Measurements from ENCODE around the gene ADARB2. TPM values are rescaled to one million over a fixed set of nuclear protein-coding genes. Genes with fewer than 3 reads are reported as not detected.

Gene ADARB2
- total RNA-seq, 1 donor from 2014 or later = 0.80 TPM

DNA sequence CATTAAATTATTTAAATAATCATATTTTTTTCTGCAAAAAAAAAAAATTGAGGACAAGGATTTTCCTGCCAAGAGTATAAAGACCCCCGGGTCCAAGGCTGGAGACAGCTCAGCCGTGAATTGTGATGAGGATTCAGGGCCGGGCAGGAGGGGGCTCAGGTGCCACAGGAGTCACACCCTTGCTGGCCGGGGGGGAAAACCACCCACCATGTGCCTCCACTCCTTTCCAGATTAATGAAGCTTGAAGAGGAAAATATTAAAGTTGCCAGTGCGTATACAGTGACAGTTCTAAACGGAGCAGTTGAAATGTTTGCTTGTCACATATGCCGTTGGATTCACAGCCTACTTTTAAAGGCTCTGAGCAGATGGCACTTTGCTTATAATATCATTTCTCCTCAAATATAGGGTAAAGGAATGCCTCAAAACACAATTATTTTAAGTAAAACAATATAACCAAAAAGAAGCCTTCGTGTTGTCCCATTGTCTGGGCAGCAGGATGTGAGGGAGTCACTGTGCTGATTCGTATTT lies 49.6 kb downstream of the ADARB2 start:
- Histone ChIP-seq H3K27ac (no peak overlapping the region), H3K4me1 (no peaks in the 10 kb centered on the region), H3K4me3 (no peak overlapping the region), H3K27me3 (ENCODE audit: low read depth) (no peaks in the 10 kb centered on the region), H3K9me3 (no peaks in the 10 kb centered on the region), H3K36me3 (no peaks in the 10 kb centered on the region)
- intact Hi-C loops (cut with DNase I) = no loop called here
- TF ChIP-seq, protein P1, sequence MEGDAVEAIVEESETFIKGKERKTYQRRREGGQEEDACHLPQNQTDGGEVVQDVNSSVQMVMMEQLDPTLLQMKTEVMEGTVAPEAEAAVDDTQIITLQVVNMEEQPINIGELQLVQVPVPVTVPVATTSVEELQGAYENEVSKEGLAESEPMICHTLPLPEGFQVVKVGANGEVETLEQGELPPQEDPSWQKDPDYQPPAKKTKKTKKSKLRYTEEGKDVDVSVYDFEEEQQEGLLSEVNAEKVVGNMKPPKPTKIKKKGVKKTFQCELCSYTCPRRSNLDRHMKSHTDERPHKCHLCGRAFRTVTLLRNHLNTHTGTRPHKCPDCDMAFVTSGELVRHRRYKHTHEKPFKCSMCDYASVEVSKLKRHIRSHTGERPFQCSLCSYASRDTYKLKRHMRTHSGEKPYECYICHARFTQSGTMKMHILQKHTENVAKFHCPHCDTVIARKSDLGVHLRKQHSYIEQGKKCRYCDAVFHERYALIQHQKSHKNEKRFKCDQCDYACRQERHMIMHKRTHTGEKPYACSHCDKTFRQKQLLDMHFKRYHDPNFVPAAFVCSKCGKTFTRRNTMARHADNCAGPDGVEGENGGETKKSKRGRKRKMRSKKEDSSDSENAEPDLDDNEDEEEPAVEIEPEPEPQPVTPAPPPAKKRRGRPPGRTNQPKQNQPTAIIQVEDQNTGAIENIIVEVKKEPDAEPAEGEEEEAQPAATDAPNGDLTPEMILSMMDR (IDR thresholded peaks at IDR 0.05) = no peak
- ATAC-seq (no peak), DNase-seq (no peak)

DNA sequence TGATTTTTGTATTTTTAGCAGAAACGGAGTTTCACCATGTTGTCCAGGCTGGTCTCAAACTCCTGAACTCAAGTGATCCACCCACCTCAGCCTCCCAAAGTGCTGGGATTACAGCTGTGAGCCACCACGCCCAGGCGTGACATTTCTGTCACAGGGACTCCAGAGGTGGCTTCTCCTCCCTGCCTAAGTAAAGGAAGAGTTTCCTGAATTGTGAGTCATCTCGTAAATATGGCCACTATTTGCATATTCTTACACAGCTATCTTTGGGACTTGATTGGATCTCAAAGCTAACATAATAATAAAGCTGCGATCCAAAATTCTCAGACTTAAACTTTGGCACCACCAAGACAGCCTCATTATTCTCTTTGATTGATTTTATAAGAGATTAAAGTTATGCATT lies 50.1 kb downstream of the ADARB2 start:
- DNase-seq (no peak), ATAC-seq (no peak)

DNA sequence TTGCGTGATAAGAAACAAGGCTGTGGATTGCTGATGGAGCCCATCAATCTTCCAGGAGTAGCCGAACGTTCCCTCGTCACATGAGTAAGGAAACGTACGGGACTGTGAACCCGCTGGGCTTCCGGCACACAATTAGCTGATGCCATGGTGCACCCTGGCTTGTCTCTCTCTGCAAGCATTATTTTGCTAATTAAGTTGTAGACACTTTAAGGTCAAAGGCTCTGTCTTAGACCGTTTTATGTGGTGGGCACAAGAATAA lies 50.9 kb downstream of the ADARB2 start:
- intact Hi-C loops (cut with DNase I) = no loop called here
- Histone ChIP-seq H3K36me3 (no peaks in the 10 kb centered on the region), H3K27me3 (ENCODE audit: low read depth) (no peaks in the 10 kb centered on the region), H3K4me1 (no peaks in the 10 kb centered on the region), H3K9me3 (no peaks in the 10 kb centered on the region), H3K4me3 (no peak overlapping the region), H3K27ac (no peak overlapping the region)
- DNase-seq (no peak), ATAC-seq (no peak)
- TF ChIP-seq, protein P1 (IDR thresholded peaks at IDR 0.05) = no peak

More for the DNA sequence above, 50.1 kb downstream of the ADARB2 start:
- Histone ChIP-seq H3K4me3 (no peak overlapping the region), H3K27me3 (ENCODE audit: low read depth) (no peaks in the 10 kb centered on the region), H3K36me3 (no peaks in the 10 kb centered on the region), H3K4me1 (no peaks in the 10 kb centered on the region), H3K9me3 (no peaks in the 10 kb centered on the region), H3K27ac (no peak overlapping the region)
- intact Hi-C loops (cut with DNase I) = no loop called here
- TF ChIP-seq, protein P1 (IDR thresholded peaks at IDR 0.05) = no peak

DNA sequence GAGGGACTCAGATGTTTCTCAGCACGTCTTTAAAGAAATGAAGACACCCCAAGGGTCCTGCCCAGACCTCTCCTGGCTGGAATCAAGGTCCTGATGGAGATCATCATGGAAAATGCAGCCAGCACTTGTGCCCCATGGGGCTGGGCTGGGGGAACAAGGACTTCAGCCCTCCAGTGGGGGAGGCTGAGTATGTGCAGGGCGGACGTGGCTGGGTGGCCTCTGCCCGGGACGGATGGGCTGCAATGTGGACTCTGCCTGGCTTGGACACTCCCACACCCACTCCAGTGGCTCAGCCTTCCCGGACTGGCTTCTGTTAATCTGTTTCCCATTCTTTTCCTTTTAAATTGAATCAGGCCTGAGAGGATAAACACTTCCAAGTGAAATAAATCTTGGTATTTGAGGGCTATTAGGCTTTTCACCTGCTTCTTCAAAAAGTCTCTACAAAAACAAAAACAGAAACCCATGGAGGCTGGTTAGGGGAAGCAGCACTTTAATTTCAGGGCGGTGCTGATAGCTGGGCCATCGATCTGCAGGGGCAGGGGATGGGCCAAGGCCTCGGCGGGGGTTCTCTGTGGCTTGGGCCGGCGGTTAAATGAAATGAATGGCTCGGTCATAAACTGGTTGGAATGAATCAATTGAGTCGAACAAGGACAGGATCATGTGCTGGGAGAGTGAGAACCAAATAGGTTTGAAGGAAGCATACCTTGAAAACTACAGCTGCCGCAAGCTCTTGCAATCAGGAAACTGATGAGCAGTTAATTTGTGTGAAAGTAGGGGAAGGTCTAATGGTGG lies 51.4 kb downstream of the ADARB2 start:
- intact Hi-C loops (cut with DNase I) = no loop called here
- ATAC-seq = no peak
- Histone ChIP-seq H3K27me3 (ENCODE audit: low read depth) (no peaks in the 10 kb centered on the region), H3K9me3 (no peaks in the 10 kb centered on the region), H3K4me1 (no peaks in the 10 kb centered on the region), H3K4me3 (no peak overlapping the region), H3K36me3 (no peaks in the 10 kb centered on the region), H3K27ac (no peak overlapping the region)
- DNase-seq = no peak
- TF ChIP-seq, protein P1 (IDR thresholded peaks at IDR 0.05) = no peak

DNA sequence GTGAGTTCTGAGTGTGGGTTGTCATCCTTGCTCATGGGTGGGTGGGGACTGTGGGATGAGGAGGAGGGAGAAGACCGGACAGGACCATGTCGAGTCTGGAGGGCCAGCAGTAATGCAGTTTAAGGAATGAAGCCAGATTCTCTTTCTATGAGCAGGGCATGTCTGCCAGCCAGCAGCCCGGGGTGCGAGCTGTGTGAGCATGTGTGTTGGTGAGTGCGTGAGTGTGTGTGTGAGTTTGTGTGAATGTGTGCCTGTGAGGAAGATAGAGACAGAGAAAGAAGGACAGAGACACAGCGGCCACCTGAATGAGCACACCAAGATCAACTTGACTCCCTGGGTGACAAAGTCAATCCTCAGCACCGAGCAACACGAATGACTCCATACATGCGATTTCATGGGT lies 52.3 kb downstream of the ADARB2 start:
- Histone ChIP-seq H3K4me1 (no peaks in the 10 kb centered on the region), H3K9me3 (no peaks in the 10 kb centered on the region), H3K4me3 (no peak overlapping the region), H3K36me3 (no peaks in the 10 kb centered on the region), H3K27me3 (ENCODE audit: low read depth) (no peaks in the 10 kb centered on the region), H3K27ac (no peak overlapping the region)
- TF ChIP-seq, protein P1 (IDR thresholded peaks at IDR 0.05) = no peak
- ATAC-seq (no peak), DNase-seq (no peak)
- intact Hi-C loops (cut with DNase I) = no loop called here
